GM18498 (cell line): Measurements from ENCODE around the gene C2.
"Not testable (repeated sequence)": the region's sequence is repeated elsewhere in the genome, so short reads cannot be mapped to it uniquely, and the experiment has no call there.

Experiments used
- ATAC-seq: cut with Tn5 transposase; IDR thresholded peaks from one replicate; pipeline ENCODE4 v1.9.1; 2021; ENCODE audit warnings: mild to moderate bottlenecking, moderate library complexity; ENCODE audit not compliant: unreplicated experiment

Gene C2

GRCh38 chr6:31972709-31973350, 45.3 kb downstream of the C2 start:
- no peak for ATAC-seq

GRCh38 chr6:31976065-31976464, 48.5 kb downstream of the C2 start:
- not testable (repeated sequence) for ATAC-seq

GRCh38 chr6:31977816-31978431, 50.4 kb downstream of the C2 start:
- ATAC-seq = no peak

- ATAC-seq = no peak
Measured at GRCh38 chr6:31978831-31979230, 51.3 kb downstream of the C2 start.

- ATAC-seq = no peak
Measured at GRCh38 chr6:31979238-31979898, 51.9 kb downstream of the C2 start.

- not testable (repeated sequence) for ATAC-seq
Measured at GRCh38 chr6:31980195-31980876, 52.8 kb downstream of the C2 start.

GRCh38 chr6:31980998-31981397, 53.5 kb downstream of the C2 start:
- ATAC-seq = not testable (repeated sequence)

GRCh38 chr6:31981744-31982143, 54.2 kb downstream of the C2 start, which contains the start of gene C4A:
Gene C4A, plus strand, starts transcription at chr6:31982057. Its CDS starts 51 bp downstream, at chr6:31982108.
- not testable (repeated sequence) for ATAC-seq

- ATAC-seq = not testable (repeated sequence)
Measured at GRCh38 chr6:31989363-31989762, 61.8 kb downstream of the C2 start.

GRCh38 chr6:31994421-31994820, 66.9 kb downstream of the C2 start:
- not testable (repeated sequence) for ATAC-seq
